Measurements from ENCODE around the gene PDE4B.

GRCh38 chr1:65765631-65766030 is 27.1 kb upstream of the PDE4B start:
- no peak for TF ChIP-seq POLR2A (IDR thresholded peaks at IDR 0.05)
- no peak for TF ChIP-seq CTCF (IDR thresholded peaks at IDR 0.05)

All from body of pancreas (tissue), 4 donors.